HepG2 (cell line): ENCODE results near the gene OXLD1. TPM values are rescaled to one million over a fixed set of nuclear protein-coding genes. Genes with fewer than 3 reads are reported as not detected.

ENCODE experiments used
- ARID4A ChIP-seq: sonication (generic); formaldehyde crosslinking; IDR thresholded peaks from 2 replicates; pipeline ENCODE4 v1.5.0; 2020; ENCODE audit warnings: mild to moderate bottlenecking, missing genetic modification reagents, borderline replicate concordance
- ARNTL ChIP-seq: sonication (generic); formaldehyde crosslinking; IDR thresholded peaks from 2 replicates; pipeline ENCODE4 v1.4.0; 2020; ENCODE audit warnings: mild to moderate bottlenecking, missing genetic modification reagents
- FIP1L1 ChIP-seq: fragments of 200-400 bp; formaldehyde crosslinking; IDR thresholded peaks from 2 replicates; pipeline ENCODE4 v1.6.1; 2018; ENCODE audit warnings: low read depth, mild to moderate bottlenecking, low read length, moderate library complexity, borderline replicate concordance; ENCODE audit not compliant: insufficient read depth
- FOSL1 ChIP-seq: sonication (generic); formaldehyde crosslinking; IDR thresholded peaks from 2 replicates; pipeline ENCODE4 v1.9.0; 2021; ENCODE audit warnings: missing genetic modification reagents, borderline replicate concordance
- FOXP4 ChIP-seq: sonication (generic); formaldehyde crosslinking; IDR thresholded peaks from 2 replicates; pipeline ENCODE4 v1.4.0; 2020; ENCODE audit warnings: missing genetic modification reagents
- HMG20B ChIP-seq: conservative IDR thresholded peaks from 2 replicates; pipeline ENCODE4 v1.6.1; 2016; ENCODE audit warnings: missing genetic modification reagents, missing compliant biosample characterization
- MED8 ChIP-seq: sonication (generic); formaldehyde crosslinking; IDR thresholded peaks from 2 replicates; pipeline ENCODE4 v1.8.1; 2023; ENCODE audit warnings: mild to moderate bottlenecking, missing genetic modification reagents; ENCODE audit not compliant: insufficient replicate concordance
- MTA3 ChIP-seq: sonication (generic); formaldehyde crosslinking; IDR thresholded peaks from 2 replicates; pipeline ENCODE4 v1.4.0; 2020; ENCODE audit warnings: missing genetic modification reagents
- SPEN ChIP-seq: sonication (generic); formaldehyde crosslinking; IDR thresholded peaks from 2 replicates; pipeline ENCODE4 v1.5.1; 2020; ENCODE audit warnings: low read depth, mild to moderate bottlenecking, missing genetic modification reagents
- YEATS4 ChIP-seq: sonication (generic); formaldehyde crosslinking; IDR thresholded peaks from 2 replicates; pipeline ENCODE4 v1.4.0; 2020; ENCODE audit warnings: missing genetic modification reagents, borderline replicate concordance
- ZNF367 ChIP-seq: sonication (generic); formaldehyde crosslinking; IDR thresholded peaks from 2 replicates; pipeline ENCODE4 v1.4.0; 2020; ENCODE audit warnings: missing genetic modification reagents, borderline replicate concordance
- ZNF44 ChIP-seq: sonication (generic); formaldehyde crosslinking; IDR thresholded peaks from 2 replicates; pipeline ENCODE4 v1.5.1; 2020; ENCODE audit warnings: mild to moderate bottlenecking, missing genetic modification reagents
- ZNF512 ChIP-seq: sonication (generic); formaldehyde crosslinking; IDR thresholded peaks from 2 replicates; pipeline ENCODE4 v1.4.0; 2020; ENCODE audit warnings: mild to moderate bottlenecking, missing genetic modification reagents
- ZNF543 ChIP-seq: sonication (generic); formaldehyde crosslinking; IDR thresholded peaks from 2 replicates; pipeline ENCODE4 v1.4.0; 2020; ENCODE audit warnings: mild to moderate bottlenecking, missing genetic modification reagents
- polyA plus RNA-seq, 8 experiments: library from polyadenylated mRNA; depleted of rRNA in 3 of 8; stranded (reverse) in 7 of 8; unstranded in 1 of 8; fragments of >200 nt; fragmentation: Illumina TruSeq in 4 of 8; extraction: Trizol in 4 of 8; gene quantifications; 2 replicates each; pipeline versions ENCODE4 v1.2.1 to v1.2.3, GENCODE V29; 2011 to 2016; ENCODE audit warnings: low read depth in 4 of 8, missing spikeins in 1 of 8, mixed read lengths in 1 of 8; ENCODE audit not compliant: insufficient read depth in 1 of 8
- total RNA-seq, 5 experiments: library from RNA; depleted of rRNA; stranded (reverse); fragments of >200 nt; fragmentation: Illumina TruSeq; extraction: Trizol; gene quantifications; 2 replicates each; pipeline ENCODE4 v1.2.3, GENCODE V29; 2016; ENCODE audit warnings: low read depth in 1 of 5
- TF ChIP-seq, protein P1 (sequence below): sonication (generic); formaldehyde crosslinking; IDR thresholded peaks from 2 replicates; pipeline ENCODE4 v1.5.0; 2020; ENCODE audit warnings: mild to moderate bottlenecking, missing genetic modification reagents

Gene OXLD1
- total and polyA plus RNA-seq, 2 of the 13 experiments (the other 11 are each of a cell fraction or from before 2014, with no cell fraction given): 27.1 to 37.5 TPM

DNA sequence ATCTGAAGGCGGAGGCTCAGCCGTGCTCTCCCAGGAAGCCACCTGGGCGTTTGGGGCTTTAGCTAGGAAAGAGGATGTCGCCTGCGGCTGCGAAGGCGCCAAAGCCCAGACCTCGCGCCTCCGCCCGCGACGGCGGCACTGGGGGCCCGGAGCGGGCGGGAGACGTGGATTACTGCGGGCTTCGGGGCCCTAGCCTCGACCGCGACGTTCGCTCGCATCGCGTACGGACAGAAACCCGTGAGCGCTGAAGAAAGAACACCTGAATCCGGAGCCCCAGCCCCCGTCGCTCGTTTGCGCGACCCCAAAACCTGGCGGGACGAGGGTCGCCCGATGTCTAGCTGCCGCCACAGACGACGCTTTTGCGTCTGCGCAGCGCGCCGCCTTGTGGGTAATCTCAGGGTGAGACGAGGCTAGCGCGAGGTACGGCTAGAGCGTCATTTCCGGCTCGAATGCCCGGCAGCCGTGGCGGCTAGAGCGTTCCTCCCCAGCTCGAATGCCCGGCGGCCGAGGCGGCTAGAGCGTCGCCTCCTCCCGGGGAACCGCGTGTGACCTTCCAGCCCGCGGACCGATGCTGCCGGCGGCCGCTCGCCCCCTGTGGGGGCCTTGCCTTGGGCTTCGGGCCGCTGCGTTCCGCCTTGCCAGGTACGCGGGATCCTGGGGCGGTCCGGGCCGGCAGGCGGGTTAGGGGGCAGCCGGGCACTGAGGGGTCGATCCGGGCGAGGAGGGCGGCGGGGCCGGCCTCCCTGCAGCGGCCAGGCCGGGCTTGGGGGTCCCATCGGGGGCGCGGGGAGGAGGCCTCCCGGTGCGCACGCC, 36.7 kb upstream of the OXLD1 start, which contains the start of gene MRPL12 (continued):
- TF ChIP-seq, protein P1, sequence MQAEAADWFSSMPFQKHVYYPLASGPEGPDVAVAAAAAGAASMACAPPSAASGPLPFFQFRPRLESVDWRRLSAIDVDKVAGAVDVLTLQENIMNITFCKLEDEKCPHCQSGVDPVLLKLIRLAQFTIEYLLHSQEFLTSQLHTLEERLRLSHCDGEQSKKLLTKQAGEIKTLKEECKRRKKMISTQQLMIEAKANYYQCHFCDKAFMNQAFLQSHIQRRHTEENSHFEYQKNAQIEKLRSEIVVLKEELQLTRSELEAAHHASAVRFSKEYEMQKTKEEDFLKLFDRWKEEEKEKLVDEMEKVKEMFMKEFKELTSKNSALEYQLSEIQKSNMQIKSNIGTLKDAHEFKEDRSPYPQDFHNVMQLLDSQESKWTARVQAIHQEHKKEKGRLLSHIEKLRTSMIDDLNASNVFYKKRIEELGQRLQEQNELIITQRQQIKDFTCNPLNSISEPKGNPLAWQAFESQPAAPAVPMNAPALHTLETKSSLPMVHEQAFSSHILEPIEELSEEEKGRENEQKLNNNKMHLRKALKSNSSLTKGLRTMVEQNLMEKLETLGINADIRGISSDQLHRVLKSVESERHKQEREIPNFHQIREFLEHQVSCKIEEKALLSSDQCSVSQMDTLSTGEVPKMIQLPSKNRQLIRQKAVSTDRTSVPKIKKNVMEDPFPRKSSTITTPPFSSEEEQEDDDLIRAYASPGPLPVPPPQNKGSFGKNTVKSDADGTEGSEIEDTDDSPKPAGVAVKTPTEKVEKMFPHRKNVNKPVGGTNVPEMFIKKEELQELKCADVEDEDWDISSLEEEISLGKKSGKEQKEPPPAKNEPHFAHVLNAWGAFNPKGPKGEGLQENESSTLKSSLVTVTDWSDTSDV: peak; percentile 35; the same call in 1 of the 2 replicates
- TF ChIP-seq ARNTL (CRISPR knock-in tag) (peak; percentile 82), ZNF367 (CRISPR knock-in tag) (peak; percentile 42; the same call in 1 of the 2 replicates), ZNF512 (CRISPR knock-in tag) (no peak), FOSL1 (CRISPR knock-in tag) (no peak), MTA3 (no peak), YEATS4 (CRISPR knock-in tag) (peak; percentile 100), SPEN (peak; percentile 99), FOXP4 (CRISPR knock-in tag) (peak; percentile 79), HMG20B (CRISPR knock-in tag) (no peak; the same call in 1 of the 2 replicates), MED8 (CRISPR knock-in tag) (peak; percentile 81), FIP1L1 (no peak), ZNF543 (CRISPR knock-in tag) (peak; percentile 94), ZNF44 (CRISPR knock-in tag) (0 out of 2 replicates have a peak, but pooled peaks have one; percentile 31), ARID4A (CRISPR knock-in tag) (peak; percentile 99)
